Coronary artery (tissue), 2 donors: Measurements from ENCODE around the gene PHF5A.
A peak's percentile ranks its signal among the peaks of the same experiment; 100 is the strongest.
"Not testable (repeated sequence)": the region's sequence is repeated elsewhere in the genome, so short reads cannot be mapped to it uniquely, and the experiment has no call there.

Experiments used
- DNase-seq: peaks from one replicate; pipeline ENCODE4 v3.0.0-alpha.2; 2017; ENCODE audit warnings: low spot score
- H3K27ac ChIP-seq, 2 donors: fragments of 200-600 bp; sonication (generic); one replicate each; pipeline ENCODE4 v1.5.1; 2016 to 2019
- H3K4me3 ChIP-seq: fragments of 200-600 bp; sonication (generic); 2 replicates; pipeline ENCODE4 v1.5.1; 2016; ENCODE audit warnings: mild to moderate bottlenecking, moderate library complexity
- CTCF ChIP-seq: fragments of 200-600 bp; sonication (generic); IDR thresholded peaks from one replicate; pipeline ENCODE4 v1.5.1; 2019; ENCODE audit warnings: antibody characterized with exemption

PHF5A gene

DNA sequence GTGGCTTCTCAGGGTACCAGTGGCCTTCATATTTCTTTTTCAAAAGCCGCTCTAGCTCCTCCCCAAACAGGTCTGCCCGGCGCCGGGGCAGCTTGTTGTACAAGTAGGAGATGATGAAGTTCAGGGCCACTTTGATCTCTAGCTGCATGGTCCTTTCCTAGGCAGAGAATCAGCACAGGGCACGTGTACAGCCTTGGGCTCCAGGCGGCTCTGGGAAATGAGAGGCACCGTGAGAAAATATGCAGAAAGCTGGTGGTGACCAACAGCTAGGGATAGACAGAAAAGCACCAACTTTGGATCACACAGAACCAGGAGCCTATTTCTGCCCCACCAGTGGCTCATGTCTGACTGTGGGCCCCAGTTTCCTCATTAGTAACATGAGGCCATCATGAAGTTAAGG is 31.3 kb downstream of the PHF5A start:
- no peak overlapping the region for H3K4me3 ChIP-seq
- no peak for TF ChIP-seq CTCF
- no peak for DNase-seq
- H3K27ac ChIP-seq, result no peak overlapping the region

- DNase-seq, result no peak
- no peak for TF ChIP-seq CTCF
These were observed 32.0 kb downstream of the PHF5A start for GRCh38 chr22:41436322-41437113.

GRCh38 chr22:41435560-41435959 is 32.9 kb downstream of the PHF5A start:
- no peak for DNase-seq
- H3K27ac ChIP-seq, result peak overlapping the region; percentile 37 to 63
- no peak overlapping the region for H3K4me3 ChIP-seq
- TF ChIP-seq CTCF, result no peak

More at GRCh38 chr22:41436322-41437113, 32.0 kb downstream of the PHF5A start:
- no peak overlapping the region for H3K4me3 ChIP-seq
- peak overlapping the region in 1 of 2 donors; percentile 13 for H3K27ac ChIP-seq

DNA sequence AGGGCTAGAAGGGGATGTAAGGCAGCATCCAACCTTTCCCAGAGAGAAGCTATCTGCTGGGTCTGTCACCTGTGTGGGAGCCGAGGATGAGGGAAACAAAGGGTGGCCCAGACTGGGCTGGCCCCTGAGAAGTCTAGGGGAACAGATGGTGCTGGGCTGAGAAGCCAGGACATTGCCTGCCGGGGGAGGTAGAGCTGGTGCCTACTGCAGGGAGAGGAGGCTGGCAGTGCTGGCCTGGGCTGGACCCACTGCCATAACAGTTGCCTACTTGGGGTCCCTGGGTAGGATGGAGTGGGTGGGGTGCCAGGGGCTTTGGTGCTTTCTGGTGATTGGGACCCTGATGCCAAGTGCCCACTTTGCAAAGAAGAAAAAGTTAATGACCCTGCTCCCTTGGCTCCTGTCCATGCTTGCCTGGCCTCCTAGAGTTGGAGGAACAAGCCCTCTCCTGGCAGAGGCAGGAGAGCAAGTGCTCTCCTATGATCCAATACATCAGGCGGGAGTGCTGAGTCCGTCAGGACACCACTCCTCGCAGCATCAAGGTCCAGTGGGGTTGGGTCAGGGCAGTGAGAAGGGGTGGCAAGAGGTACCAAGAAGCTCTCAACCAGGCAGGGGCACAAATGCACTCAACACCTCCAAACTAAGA is 34.0 kb downstream of the PHF5A start:
- Histone ChIP-seq H3K4me3 (peak overlapping the region; percentile 30), H3K27ac (peak overlapping the region; percentile 8 to 63)
- not testable (repeated sequence) for DNase-seq

- H3K4me3 ChIP-seq, DNase-seq: not testable (repeated sequence)
- peak overlapping the region; percentile 22 to 35 for H3K27ac ChIP-seq
These were observed 35.0 kb downstream of the PHF5A start for GRCh38 chr22:41433480-41433879.

GRCh38 chr22:41431656-41432055 is 36.8 kb downstream of the PHF5A start:
- no peak for TF ChIP-seq CTCF
- no peak overlapping the region for H3K4me3 ChIP-seq
- H3K27ac ChIP-seq, result peak overlapping the region in 1 of 2 donors; percentile 37
- DNase-seq, result no peak

- Histone ChIP-seq H3K27ac (no peak overlapping the region), H3K4me3 (no peak overlapping the region)
- no peak for DNase-seq
These were observed 38.5 kb downstream of the PHF5A start for GRCh38 chr22:41429951-41430332.

More at GRCh38 chr22:41429951-41430332, 38.5 kb downstream of the PHF5A start:
- no peak for TF ChIP-seq CTCF
